Spinal cord (tissue), 10 donors: Measurements from ENCODE around the gene MSH3. TPM values are rescaled to one million over a fixed set of nuclear protein-coding genes. Genes with fewer than 3 reads are reported as not detected.
"Not testable (repeated sequence)": the region's sequence is repeated elsewhere in the genome, so short reads cannot be mapped to it uniquely, and the experiment has no call there.

Experiments used
- DNase-seq, 6 donors: peaks; one replicate each; pipeline versions ENCODE4 v3.0.0 to v3.0.0-alpha.2; 2013 to 2015; ENCODE audit warnings: low spot score in 6 of 6, low read depth in 4 of 6
- H3K27ac ChIP-seq: one replicate; pipeline ENCODE4 v1.5.1; 2013; ENCODE audit warnings: low read depth, low read length, control low read depth
- H3K27me3 ChIP-seq: one replicate; pipeline ENCODE4 v1.6.1; 2013; ENCODE audit warnings: low read length; ENCODE audit not compliant: control insufficient read depth, insufficient read depth
- H3K36me3 ChIP-seq: one replicate; pipeline ENCODE4 v1.6.1; 2013; ENCODE audit warnings: low read length; ENCODE audit not compliant: control insufficient read depth, insufficient read depth
- H3K4me1 ChIP-seq: one replicate; pipeline ENCODE4 v1.6.1; 2013; ENCODE audit warnings: low read length; ENCODE audit not compliant: control insufficient read depth, insufficient read depth
- H3K4me3 ChIP-seq: one replicate; pipeline ENCODE4 v1.5.1; 2013; ENCODE audit warnings: low read depth, low read length, control low read depth
- H3K9me3 ChIP-seq: one replicate; pipeline ENCODE4 v1.6.1; 2013; ENCODE audit warnings: low read length; ENCODE audit not compliant: control insufficient read depth, insufficient read depth
- WGBS: methylation state at CpG from one replicate; pipeline ENCODE4 v1.1.5; 2013; ENCODE audit warnings: missing lambda C conversion rate; ENCODE audit not compliant: insufficient coverage; 5-methylcytosine and 5-hydroxymethylcytosine counted together
- polyA plus RNA-seq, 2 donors: library from polyadenylated mRNA; unstranded; fragments of 120-200 nt; gene quantifications; one replicate each; pipeline ENCODE4 v1.2.1, GENCODE V29; 2013; ENCODE audit not compliant: insufficient read length in 2 of 2
- total RNA-seq, 2 donors: library from RNA; depleted of rRNA in 1 of 2; stranded (reverse); fragments of 120-200 nt in 1 of 2; fragments of >200 nt in 1 of 2; gene quantifications; one replicate each; pipeline versions ENCODE4 v1.2.3 to v1.2.4, GENCODE V29; 2013 to 2014
- donor health status: healthy.

Gene MSH3
- total and polyA plus RNA-seq, 4 donors, result 9.4 to 29.0 (median 15.9) TPM

DNA sequence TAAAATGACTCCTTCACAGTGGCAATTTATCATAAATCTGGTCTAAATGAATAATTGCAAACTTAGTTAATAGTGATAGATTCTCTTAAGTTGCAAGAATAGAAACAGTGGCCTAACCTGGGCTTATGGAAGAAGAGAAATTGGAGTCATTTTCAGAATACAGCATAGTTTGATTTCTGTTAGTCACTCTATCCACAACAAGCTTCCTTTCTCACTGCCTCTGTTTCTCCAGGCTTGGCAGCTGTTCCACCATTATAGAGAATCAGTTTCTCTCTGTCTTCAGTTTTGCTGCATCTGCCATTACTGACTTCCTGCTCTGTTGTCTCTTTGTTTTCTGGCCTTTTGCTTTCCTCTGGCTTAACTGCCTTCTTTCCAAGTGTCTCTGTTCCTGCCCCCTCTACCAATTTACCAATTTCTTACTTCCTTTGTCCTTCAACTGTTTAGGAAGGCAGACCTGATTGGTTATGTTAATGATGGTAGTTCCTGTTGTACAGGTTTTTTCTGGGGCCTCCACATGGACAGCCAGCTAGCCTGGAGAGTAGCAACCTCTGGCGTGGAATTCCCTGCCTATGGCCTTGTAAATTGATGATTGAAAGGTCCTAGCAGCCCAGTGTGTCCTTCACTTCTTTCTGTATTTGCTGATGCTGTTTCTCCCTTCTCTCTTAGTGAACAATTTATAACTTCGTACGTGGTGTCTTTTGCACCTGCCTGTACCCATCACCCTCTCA is 229.8 kb downstream of the MSH3 start:
- no peak overlapping the region for H3K4me3 ChIP-seq
- H3K9me3 ChIP-seq, result no peaks in the 10 kb centered on the region
- DNase-seq, result no peak
- WGBS, result 95% methylated on average over 3 of the region's 3 CpGs
- H3K36me3 ChIP-seq, result no peaks in the 10 kb centered on the region
- no peak overlapping the region for H3K27ac ChIP-seq
- no peaks in the 10 kb centered on the region for H3K4me1 ChIP-seq
- H3K27me3 ChIP-seq, result no peaks in the 10 kb centered on the region

DNA sequence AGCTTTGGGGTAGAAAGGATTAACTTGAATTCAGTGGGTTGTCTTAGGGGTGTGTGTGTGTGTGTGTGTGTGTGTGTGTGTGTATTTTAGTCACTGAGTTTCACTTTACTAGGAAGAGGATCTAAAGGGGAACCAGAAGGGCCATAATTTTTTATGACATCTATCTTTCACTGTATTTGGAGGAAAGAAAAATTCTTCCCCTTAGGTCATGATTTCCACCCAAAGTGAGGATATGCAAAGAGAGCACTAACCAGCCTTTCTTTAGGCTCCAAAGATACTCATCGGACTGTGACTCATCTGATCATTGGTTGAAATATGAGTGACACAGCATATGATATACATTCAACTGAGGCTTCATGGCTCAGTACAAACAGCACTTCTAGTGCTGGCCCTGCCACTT is 230.5 kb downstream of the MSH3 start:
- Histone ChIP-seq H3K9me3 (no peaks in the 10 kb centered on the region), H3K27ac (no peak overlapping the region), H3K27me3 (no peaks in the 10 kb centered on the region), H3K36me3 (no peaks in the 10 kb centered on the region), H3K4me3 (no peak overlapping the region), H3K4me1 (no peaks in the 10 kb centered on the region)
- DNase-seq, result no peak
- WGBS, result no CpG with 5 or more reads among the region's 1 CpG

DNA sequence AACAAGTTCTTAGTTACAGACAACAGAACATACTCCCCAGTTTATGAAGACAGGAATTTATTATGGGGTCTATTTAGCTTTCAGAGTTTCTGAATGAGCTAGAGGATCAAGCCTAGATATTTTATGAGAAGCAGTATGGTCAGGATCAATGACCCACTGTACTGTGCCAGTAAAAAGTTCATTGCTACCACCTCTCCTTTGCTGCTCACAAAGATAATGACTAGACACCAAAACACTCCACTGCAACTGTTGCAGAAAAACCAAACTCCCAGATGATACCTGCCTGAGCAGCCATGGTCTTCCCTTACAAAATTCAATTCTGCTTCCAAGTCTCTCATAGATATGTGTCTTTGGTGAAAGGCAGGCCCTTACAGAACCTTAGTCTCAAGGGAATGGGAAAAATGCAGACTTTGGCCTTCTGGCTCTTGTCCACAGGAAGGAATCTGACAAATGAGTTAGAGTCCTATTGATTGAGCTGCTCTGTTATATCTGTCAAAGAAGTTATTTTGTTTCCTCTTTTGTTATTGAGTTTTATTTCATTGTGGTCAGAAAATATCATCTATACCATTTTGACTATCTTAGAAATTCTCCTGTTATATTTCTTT is 231.0 kb downstream of the MSH3 start:
- Histone ChIP-seq H3K4me3 (no peak overlapping the region), H3K27me3 (no peaks in the 10 kb centered on the region), H3K9me3 (no peaks in the 10 kb centered on the region), H3K27ac (no peak overlapping the region), H3K4me1 (no peaks in the 10 kb centered on the region), H3K36me3 (no peaks in the 10 kb centered on the region)
- DNase-seq, result no peak

DNA sequence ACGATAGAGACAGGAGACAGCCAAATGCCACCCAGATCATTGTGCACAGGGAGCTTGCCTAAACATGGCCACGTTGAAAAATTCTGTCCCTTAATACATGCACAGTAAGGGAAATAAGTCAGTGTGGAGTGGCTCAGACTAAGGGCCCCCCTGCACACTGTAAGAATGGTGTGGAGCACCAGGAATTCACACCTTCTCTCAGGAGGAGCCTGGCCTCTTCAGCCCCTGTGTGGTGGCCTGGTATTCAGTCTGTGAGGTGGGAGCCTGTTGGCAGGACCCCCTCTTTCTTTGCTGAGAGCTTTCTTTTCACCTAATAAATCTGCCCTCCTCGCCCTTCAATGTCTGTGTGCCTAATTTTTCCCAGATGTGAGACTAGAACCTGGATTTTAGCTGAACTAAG is 239.6 kb downstream of the MSH3 start:
- Histone ChIP-seq H3K27me3 (no peaks in the 10 kb centered on the region), H3K36me3 (peaks cover 2% of the 10 kb centered on the region), H3K27ac (no peak overlapping the region), H3K4me1 (no peaks in the 10 kb centered on the region), H3K4me3 (no peak overlapping the region), H3K9me3 (no peaks in the 10 kb centered on the region)
- 100% methylated on average over 2 of the region's 3 CpGs for WGBS
- DNase-seq, result no peak

DNA sequence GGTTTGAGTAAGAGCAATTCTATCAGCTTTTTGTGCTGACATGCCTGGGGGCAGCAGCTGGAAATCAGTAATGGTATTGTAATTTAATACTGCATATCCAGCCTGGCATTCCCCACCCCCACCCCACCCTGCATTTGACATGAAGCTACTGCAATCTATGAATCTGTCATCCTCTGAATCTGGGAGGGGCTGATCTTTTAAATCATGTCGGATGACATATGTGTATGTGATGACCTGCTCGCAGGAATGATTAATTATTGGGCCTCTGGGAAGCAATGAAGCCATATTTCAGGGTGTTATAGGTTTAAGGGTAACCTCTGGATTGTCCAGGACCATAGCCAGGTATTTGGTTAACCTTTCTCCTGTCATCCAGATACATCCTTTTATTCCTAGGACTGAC is 241.1 kb downstream of the MSH3 start:
- H3K4me1 ChIP-seq, result no peaks in the 10 kb centered on the region
- H3K27me3 ChIP-seq, result no peaks in the 10 kb centered on the region
- H3K36me3 ChIP-seq, result peaks cover 2% of the 10 kb centered on the region
- WGBS, result 100% methylated on average over 2 of the region's 2 CpGs
- DNase-seq, result no peak
- no peaks in the 10 kb centered on the region for H3K9me3 ChIP-seq
- H3K27ac ChIP-seq, result no peak overlapping the region
- no peak overlapping the region for H3K4me3 ChIP-seq

DNA sequence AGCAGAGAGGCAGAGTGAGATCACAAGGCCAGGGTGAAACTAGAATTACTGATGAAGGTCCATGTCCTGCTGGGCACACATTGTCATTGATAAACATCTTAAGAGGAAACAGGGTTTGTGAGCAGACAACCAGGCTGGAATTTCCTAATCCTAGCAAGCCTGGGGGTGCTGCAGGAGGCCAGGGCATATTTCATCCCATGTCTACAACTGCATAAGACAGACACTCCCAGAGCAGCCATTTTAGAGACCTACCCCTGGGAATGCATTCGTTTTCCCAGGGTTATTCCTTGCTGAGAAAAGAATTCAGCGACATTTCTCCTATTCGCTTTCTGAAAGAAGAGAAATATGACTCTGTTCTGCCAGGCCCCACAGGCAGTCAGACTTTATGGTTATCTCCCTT is 248.2 kb downstream of the MSH3 start:
- H3K9me3 ChIP-seq, DNase-seq, H3K27ac ChIP-seq, H3K36me3 ChIP-seq, H3K27me3 ChIP-seq, H3K4me3 ChIP-seq, H3K4me1 ChIP-seq: not testable (repeated sequence)
- WGBS, result 74% methylated on average over 3 of the region's 3 CpGs

DNA sequence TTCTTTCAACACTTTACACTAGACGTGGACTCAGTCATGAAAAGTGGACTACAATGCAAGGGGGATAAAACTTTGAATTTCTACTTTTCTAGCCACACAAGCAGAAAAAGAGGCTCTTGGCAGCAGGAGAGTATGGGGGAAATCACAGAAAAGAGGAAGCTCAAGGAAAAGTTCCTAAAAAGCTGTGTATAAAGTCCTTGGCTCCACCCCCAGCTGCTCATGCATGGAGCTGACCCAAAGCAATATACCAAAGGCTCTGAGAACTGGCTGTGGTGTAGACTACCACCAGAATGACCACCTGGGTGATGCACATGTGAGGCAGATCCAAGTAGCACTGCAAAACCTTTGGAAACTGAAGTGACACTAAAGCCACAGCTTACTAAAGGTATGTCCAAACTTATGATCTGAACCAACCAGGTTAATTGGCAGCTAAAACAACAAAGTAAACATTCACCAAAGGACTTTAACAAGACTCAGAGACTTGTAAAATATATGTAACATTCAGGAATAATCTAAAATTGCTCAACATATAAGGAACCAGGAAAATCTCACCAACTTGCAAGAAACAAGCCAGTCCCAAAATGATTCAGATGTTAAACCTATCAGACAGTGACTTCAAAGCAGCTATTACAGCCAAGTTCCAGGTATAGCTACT is 250.2 kb downstream of the MSH3 start:
- no peak for DNase-seq
- H3K9me3 ChIP-seq, result no peaks in the 10 kb centered on the region
- H3K27ac ChIP-seq, result no peak overlapping the region
- H3K27me3 ChIP-seq, result no peaks in the 10 kb centered on the region
- H3K4me3 ChIP-seq, result no peak overlapping the region
- no CpG with 5 or more reads among the region's 1 CpG for WGBS
- H3K36me3 ChIP-seq, result no peaks in the 10 kb centered on the region
- H3K4me1 ChIP-seq, result no peaks in the 10 kb centered on the region

DNA sequence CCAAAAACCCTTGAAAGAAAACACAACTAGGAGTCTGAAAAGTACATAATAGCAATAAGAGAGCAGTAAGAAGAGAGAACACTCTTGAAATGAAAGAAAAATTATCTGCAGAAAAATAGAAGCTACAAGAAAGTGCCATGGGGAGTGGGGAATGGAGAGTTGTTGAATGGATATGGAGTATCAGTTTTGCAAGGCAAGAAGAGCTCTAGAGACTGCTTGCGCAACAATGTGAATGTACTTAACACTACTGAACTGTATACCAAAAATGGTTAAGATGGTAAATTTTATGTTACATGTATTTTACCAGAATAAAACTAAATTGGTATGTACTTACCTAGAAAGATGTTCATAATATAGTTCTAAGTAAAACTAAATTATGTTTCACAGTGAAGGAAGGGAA is 251.0 kb downstream of the MSH3 start:
- no peak overlapping the region for H3K4me3 ChIP-seq
- H3K27ac ChIP-seq, result no peak overlapping the region
- H3K27me3 ChIP-seq, result no peaks in the 10 kb centered on the region
- no peaks in the 10 kb centered on the region for H3K4me1 ChIP-seq
- DNase-seq, result no peak
- no peaks in the 10 kb centered on the region for H3K9me3 ChIP-seq
- no peaks in the 10 kb centered on the region for H3K36me3 ChIP-seq
- no CpG with 5 or more reads among the region's 1 CpG for WGBS

DNA sequence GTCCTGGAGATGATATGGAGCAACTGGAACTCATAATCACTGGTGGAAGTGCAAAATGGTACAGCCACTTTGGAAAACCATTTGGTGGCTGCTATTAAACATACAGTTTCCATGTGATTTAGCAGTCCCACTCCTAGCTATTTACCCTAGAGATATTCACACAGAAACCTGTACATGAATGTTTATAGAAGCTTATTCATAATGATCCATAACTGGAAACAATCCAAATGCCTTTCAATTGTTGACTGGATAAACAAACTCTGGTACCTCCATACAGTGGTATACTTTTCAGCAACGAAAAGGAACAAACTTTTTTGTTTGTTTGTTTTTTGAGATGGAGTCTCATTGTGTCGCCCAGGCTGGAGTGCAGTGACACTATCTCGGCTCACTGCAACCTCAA is 258.0 kb downstream of the MSH3 start:
- no peak overlapping the region for H3K27ac ChIP-seq
- H3K4me1 ChIP-seq, result no peaks in the 10 kb centered on the region
- 100% methylated on average over 3 of the region's 3 CpGs for WGBS
- H3K4me3 ChIP-seq, result no peak overlapping the region
- DNase-seq, result no peak
- H3K27me3 ChIP-seq, result no peaks in the 10 kb centered on the region
- H3K36me3 ChIP-seq, result no peaks in the 10 kb centered on the region
- H3K9me3 ChIP-seq, result no peaks in the 10 kb centered on the region

DNA sequence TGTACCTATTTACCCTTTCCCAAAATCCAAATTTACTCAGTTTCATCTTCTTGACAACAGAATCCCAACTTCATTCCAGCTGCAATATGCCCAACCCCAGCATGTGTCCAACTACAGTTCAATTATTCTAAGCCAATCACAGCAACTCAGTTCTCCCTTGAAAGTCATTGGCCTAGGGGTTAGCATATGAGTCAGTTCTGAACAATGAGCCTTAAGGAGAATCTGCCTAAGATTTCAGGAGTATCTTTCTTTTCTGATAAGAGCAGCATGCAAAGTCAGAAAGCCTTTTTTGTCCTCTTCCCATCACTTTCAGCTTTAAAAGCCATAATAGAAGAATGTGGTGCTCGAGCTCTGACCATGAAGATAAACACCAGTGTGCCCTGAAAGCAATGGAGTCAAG is 261.3 kb downstream of the MSH3 start:
- H3K4me3 ChIP-seq, result no peak overlapping the region
- H3K4me1 ChIP-seq, result no peaks in the 10 kb centered on the region
- H3K36me3 ChIP-seq, result no peaks in the 10 kb centered on the region
- H3K27me3 ChIP-seq, result no peaks in the 10 kb centered on the region
- WGBS, result no CpG with 5 or more reads among the region's 1 CpG
- no peak for DNase-seq
- no peak overlapping the region for H3K27ac ChIP-seq
- no peaks in the 10 kb centered on the region for H3K9me3 ChIP-seq
